ENCODE measurements around the gene GON4L. TPM values are rescaled to one million over a fixed set of nuclear protein-coding genes. Genes with fewer than 3 reads are reported as not detected.
A peak's percentile ranks its signal among the peaks of the same experiment; 100 is the strongest.
"Not testable (repeated sequence)": the region's sequence is repeated elsewhere in the genome, so short reads cannot be mapped to it uniquely, and the experiment has no call there.

GON4L gene
- total RNA-seq, 1 donor from 2014 or later, result 59.5 TPM

GRCh38 chr1:155850345-155850744, 6.7 kb downstream of the GON4L start:
- Mint-ChIP-seq H3K4me3 (peak overlapping the region; percentile 15), H3K27ac (ENCODE audit: unreplicated experiment) (peak overlapping the region; percentile 22), H3K9me3 (no peaks in the 10 kb centered on the region), H3K4me1 (peaks cover 18% of the 10 kb centered on the region), H3K27me3 (ENCODE audit: low read depth) (no peaks in the 10 kb centered on the region), H3K36me3 (ENCODE audit: low read depth) (peaks cover 23% of the 10 kb centered on the region)
- TF ChIP-seq CTCF (conservative IDR thresholded peaks at IDR 0.05), result no peak
- DNase-seq (ENCODE audit: low read depth, low spot score), result no peak

- Mint-ChIP-seq H3K27me3 (ENCODE audit: low read depth) (no peaks in the 10 kb centered on the region), H3K36me3 (ENCODE audit: low read depth) (peaks cover 23% of the 10 kb centered on the region), H3K4me1 (peaks cover 18% of the 10 kb centered on the region), H3K4me3 (no peak overlapping the region), H3K27ac (ENCODE audit: unreplicated experiment) (peak overlapping the region; percentile 38), H3K9me3 (no peaks in the 10 kb centered on the region)
- TF ChIP-seq CTCF (conservative IDR thresholded peaks at IDR 0.05), result no peak
- no peak for DNase-seq (ENCODE audit: low read depth, low spot score)
Observed at GRCh38 chr1:155847823-155848529, 9.0 kb downstream of the GON4L start.

- H3K4me3 Mint-ChIP-seq, result no peak overlapping the region
- DNase-seq (ENCODE audit: low read depth, low spot score), result no peak
- peaks cover 18% of the 10 kb centered on the region for H3K36me3 Mint-ChIP-seq (ENCODE audit: low read depth)
Observed at GRCh38 chr1:155844860-155845421, 12.1 kb downstream of the GON4L start.

GRCh38 chr1:155840386-155840785, 16.6 kb downstream of the GON4L start:
- peaks cover 18% of the 10 kb centered on the region for H3K36me3 Mint-ChIP-seq (ENCODE audit: low read depth)

More at GRCh38 chr1:155844860-155845421, 12.1 kb downstream of the GON4L start:
- H3K9me3 Mint-ChIP-seq, result no peaks in the 10 kb centered on the region
- H3K27me3 Mint-ChIP-seq (ENCODE audit: low read depth), result no peaks in the 10 kb centered on the region
- TF ChIP-seq CTCF (conservative IDR thresholded peaks at IDR 0.05), result no peak
- peaks cover 6% of the 10 kb centered on the region for H3K4me1 Mint-ChIP-seq
- H3K27ac Mint-ChIP-seq (ENCODE audit: unreplicated experiment), result peak overlapping the region; percentile 58

GRCh38 chr1:155835548-155835947, 21.5 kb downstream of the GON4L start:
- H3K4me1 Mint-ChIP-seq, result peaks cover 30% of the 10 kb centered on the region
- peaks cover 27% of the 10 kb centered on the region for H3K36me3 Mint-ChIP-seq (ENCODE audit: low read depth)
- peak overlapping the region; percentile 71 for H3K4me3 Mint-ChIP-seq
- no peak for DNase-seq (ENCODE audit: low read depth, low spot score)
- no peak overlapping the region for H3K27ac Mint-ChIP-seq (ENCODE audit: unreplicated experiment)
- H3K27me3 Mint-ChIP-seq (ENCODE audit: low read depth), result no peaks in the 10 kb centered on the region
- no peak for TF ChIP-seq CTCF (conservative IDR thresholded peaks at IDR 0.05)
- H3K9me3 Mint-ChIP-seq, result peaks cover 10% of the 10 kb centered on the region

More at GRCh38 chr1:155840386-155840785, 16.6 kb downstream of the GON4L start:
- no peaks in the 10 kb centered on the region for H3K27me3 Mint-ChIP-seq (ENCODE audit: low read depth)
- no peak for DNase-seq (ENCODE audit: low read depth, low spot score)
- H3K9me3 Mint-ChIP-seq, result peaks cover 3% of the 10 kb centered on the region
- H3K4me1 Mint-ChIP-seq, result peaks cover 9% of the 10 kb centered on the region
- H3K4me3 Mint-ChIP-seq, result no peak overlapping the region
- H3K27ac Mint-ChIP-seq (ENCODE audit: unreplicated experiment), result no peak overlapping the region
- TF ChIP-seq CTCF (conservative IDR thresholded peaks at IDR 0.05), result no peak

GRCh38 chr1:155834927-155835399, 22.1 kb downstream of the GON4L start:
- H3K4me1 Mint-ChIP-seq, result peaks cover 30% of the 10 kb centered on the region
- H3K27ac Mint-ChIP-seq (ENCODE audit: unreplicated experiment); H3K4me3 Mint-ChIP-seq; H3K27me3 Mint-ChIP-seq (ENCODE audit: low read depth); DNase-seq (ENCODE audit: low read depth, low spot score): not testable (repeated sequence)
- peaks cover 10% of the 10 kb centered on the region for H3K9me3 Mint-ChIP-seq
- H3K36me3 Mint-ChIP-seq (ENCODE audit: low read depth), result peaks cover 27% of the 10 kb centered on the region

Measured in neural crest cell (in vitro differentiated cells).